Stomach smooth muscle (tissue), 2 donors: ENCODE results near the gene APOL2.
A peak's percentile ranks its signal among the peaks of the same experiment; 100 is the strongest.

Source experiments
- H3K27ac ChIP-seq: one replicate; pipeline ENCODE4 v1.7.0; 2013; ENCODE audit warnings: mild to moderate bottlenecking, low read length, inconsistent platforms
- H3K27me3 ChIP-seq, 2 donors: one replicate each; pipeline ENCODE4 v1.7.0; 2013; ENCODE audit warnings: low read length in 2 of 2; ENCODE audit not compliant: insufficient read depth in 2 of 2, control insufficient read depth in 1 of 2
- H3K36me3 ChIP-seq, 2 donors: one replicate each; pipeline ENCODE4 v1.7.0; 2013; ENCODE audit warnings: low read length in 2 of 2; ENCODE audit not compliant: control insufficient read depth in 2 of 2, insufficient read depth in 2 of 2
- H3K4me1 ChIP-seq: one replicate; pipeline ENCODE4 v1.7.0; 2013; ENCODE audit warnings: low read length; ENCODE audit not compliant: control insufficient read depth, insufficient read depth
- H3K4me3 ChIP-seq, 2 donors: one replicate each; pipeline ENCODE4 v1.7.0; 2013; ENCODE audit warnings: low read length in 2 of 2
- H3K9ac ChIP-seq, 2 donors: one replicate each; pipeline ENCODE4 v1.7.0; 2013; ENCODE audit warnings: low read length in 2 of 2, mild to moderate bottlenecking in 1 of 2
- H3K9me3 ChIP-seq, 2 donors: one replicate each; pipeline ENCODE4 v1.7.0; 2013; ENCODE audit warnings: low read length in 2 of 2; ENCODE audit not compliant: control insufficient read depth in 2 of 2
- donor health status: healthy.
- donor health status: Pancreatic carcinoma.

The APOL2 gene

DNA sequence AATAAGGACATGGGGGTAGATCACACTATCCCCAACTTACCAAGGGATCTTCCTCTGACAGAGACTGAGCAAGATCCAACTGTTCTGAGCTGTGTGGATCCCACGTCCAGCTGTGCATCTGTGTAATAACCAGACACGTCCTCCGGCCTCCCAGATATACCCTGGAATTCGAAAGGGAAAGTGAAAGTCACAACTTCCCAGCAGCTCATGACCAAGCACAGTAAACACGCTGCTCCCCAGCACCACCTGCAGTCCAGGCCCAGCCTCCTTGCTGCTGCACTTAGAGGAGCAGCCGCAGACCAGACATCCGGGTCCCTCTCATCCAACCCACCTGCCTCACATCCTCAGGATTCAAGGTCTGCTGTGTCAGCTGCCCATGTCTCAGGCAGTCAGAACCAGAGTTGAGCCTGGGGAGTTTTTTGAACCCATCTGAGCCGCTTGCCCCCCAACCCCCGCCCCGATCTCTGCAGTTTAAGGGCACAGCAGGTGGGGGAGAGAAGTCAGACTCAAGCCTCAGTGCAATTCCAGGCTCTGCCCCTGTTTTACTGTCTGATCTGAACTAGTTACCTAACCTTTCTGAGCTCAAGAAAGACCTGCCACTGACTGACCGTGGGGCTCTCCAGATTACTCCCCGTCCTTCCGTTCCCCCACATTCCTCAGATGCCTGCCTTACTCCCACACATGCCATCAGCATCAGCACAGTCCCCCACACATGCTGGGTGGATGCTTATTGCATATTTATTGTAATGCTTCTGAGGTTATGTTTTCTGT lies at the start of gene APOL2:
APOL2 (minus strand) TSS at position 127 of the 771 bp plus-strand sequence. CDS start 6,365 bp downstream, outside the sequence.
- H3K9ac ChIP-seq: peak within 1 kb of the TSS; percentile 69 to 91
- H3K9me3 ChIP-seq: no peaks in the 10 kb centered on the region
- H3K4me3 ChIP-seq: peak within 1 kb of the TSS; percentile 78 to 91
- peaks cover 0 to under 1% of the 10 kb centered on the region in 2 donors for H3K36me3 ChIP-seq
- no peaks in the 10 kb centered on the region for H3K27me3 ChIP-seq
- H3K27ac ChIP-seq: peak within 1 kb of the TSS; percentile 86
- peaks cover 57% of the 10 kb centered on the region for H3K4me1 ChIP-seq

- Histone ChIP-seq H3K4me3 (no peak overlapping the region), H3K4me1 (peaks cover 29% of the 10 kb centered on the region), H3K9me3 (no peaks in the 10 kb centered on the region), H3K27me3 (no peaks in the 10 kb centered on the region), H3K27ac (peak overlapping the region; percentile 60), H3K9ac (no peak overlapping the region), H3K36me3 (peaks cover 74 to 78% of the 10 kb centered on the region in 2 donors)
Measured at GRCh38 chr22:36288571-36289405, 49.5 kb upstream of the APOL2 start.

GRCh38 chr22:36287881-36288515 lies 48.7 kb upstream of the APOL2 start:
- peaks cover 72 to 76% of the 10 kb centered on the region in 2 donors for H3K36me3 ChIP-seq
- no peak overlapping the region for H3K4me3 ChIP-seq
- peak overlapping the region; percentile 60 for H3K27ac ChIP-seq
- no peaks in the 10 kb centered on the region for H3K27me3 ChIP-seq
- H3K9me3 ChIP-seq: no peaks in the 10 kb centered on the region
- H3K4me1 ChIP-seq: peaks cover 29% of the 10 kb centered on the region
- no peak overlapping the region for H3K9ac ChIP-seq

GRCh38 chr22:36286096-36286957 lies 47.0 kb upstream of the APOL2 start:
- Histone ChIP-seq H3K36me3 (peaks cover 72 to 73% of the 10 kb centered on the region in 2 donors), H3K4me1 (peaks cover 32% of the 10 kb centered on the region), H3K27ac (peak overlapping the region; percentile 90), H3K9me3 (no peaks in the 10 kb centered on the region), H3K9ac (peak overlapping the region in 1 of 2 donors; percentile 36), H3K27me3 (no peaks in the 10 kb centered on the region), H3K4me3 (no peak overlapping the region)

DNA sequence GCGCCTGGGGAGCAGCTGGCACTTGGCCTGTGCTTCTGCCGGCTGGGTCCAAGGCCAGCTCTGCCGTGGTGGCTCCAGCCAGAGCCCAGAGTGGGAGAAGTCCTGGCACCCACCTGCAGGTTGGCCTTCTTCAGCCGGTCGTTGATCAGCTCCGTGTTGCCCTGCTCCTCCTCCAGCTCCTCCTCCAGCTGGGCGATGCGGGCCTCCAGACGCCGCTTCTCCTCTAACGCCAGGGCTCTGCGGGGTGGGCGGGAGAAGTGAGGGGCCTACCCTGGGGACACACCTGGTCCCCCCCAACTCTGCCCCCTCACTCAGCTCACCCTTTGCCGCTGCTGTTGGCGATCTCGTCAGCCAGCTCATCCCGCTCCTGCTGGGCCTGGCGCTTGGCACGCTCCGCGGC lies 46.2 kb upstream of the APOL2 start:
- peaks cover 32% of the 10 kb centered on the region for H3K4me1 ChIP-seq
- no peak overlapping the region for H3K9ac ChIP-seq
- peaks cover 76 to 77% of the 10 kb centered on the region in 2 donors for H3K36me3 ChIP-seq
- peak overlapping the region; percentile 90 for H3K27ac ChIP-seq
- H3K27me3 ChIP-seq: no peaks in the 10 kb centered on the region
- H3K4me3 ChIP-seq: no peak overlapping the region
- H3K9me3 ChIP-seq: no peaks in the 10 kb centered on the region

- H3K4me1 ChIP-seq: peaks cover 32% of the 10 kb centered on the region
- H3K4me3 ChIP-seq: no peak overlapping the region
- peaks cover 76 to 78% of the 10 kb centered on the region in 2 donors for H3K36me3 ChIP-seq
- no peak overlapping the region for H3K9ac ChIP-seq
- H3K27me3 ChIP-seq: no peaks in the 10 kb centered on the region
- H3K27ac ChIP-seq: peak overlapping the region; percentile 90
- no peaks in the 10 kb centered on the region for H3K9me3 ChIP-seq
Measured at GRCh38 chr22:36285017-36285416, 45.7 kb upstream of the APOL2 start.

DNA sequence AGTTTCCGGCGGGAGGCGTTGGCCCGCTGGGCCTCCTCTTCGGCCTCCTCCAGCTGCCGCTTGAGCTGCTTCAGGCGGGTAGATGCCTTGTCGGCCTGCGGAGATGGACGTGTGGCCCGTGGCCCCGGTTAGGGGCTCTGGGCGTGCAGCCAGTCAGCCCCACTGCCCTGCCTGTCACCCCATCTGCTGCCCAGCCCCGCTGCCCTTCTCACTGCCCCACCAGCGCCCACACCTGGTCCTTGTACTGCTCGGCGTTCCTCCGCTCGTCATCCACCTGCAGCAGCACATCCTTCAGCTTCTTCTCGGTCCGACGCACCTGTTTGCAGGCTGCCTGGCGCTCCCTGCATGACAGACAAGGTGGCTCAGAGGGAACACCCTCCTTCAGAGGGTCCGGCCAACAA lies 44.8 kb upstream of the APOL2 start:
- Histone ChIP-seq H3K27ac (peak overlapping the region; percentile 90), H3K9me3 (no peaks in the 10 kb centered on the region), H3K4me1 (peaks cover 25% of the 10 kb centered on the region), H3K27me3 (no peaks in the 10 kb centered on the region), H3K4me3 (no peak overlapping the region), H3K9ac (no peak overlapping the region), H3K36me3 (peaks cover 70 to 71% of the 10 kb centered on the region in 2 donors)

GRCh38 chr22:36282328-36282831 lies 43.1 kb upstream of the APOL2 start:
- H3K36me3 ChIP-seq: peaks cover 55 to 58% of the 10 kb centered on the region in 2 donors

GRCh38 chr22:36281781-36282327 lies 42.5 kb upstream of the APOL2 start:
- Histone ChIP-seq H3K9ac (no peak overlapping the region), H3K27me3 (no peaks in the 10 kb centered on the region), H3K9me3 (no peaks in the 10 kb centered on the region), H3K36me3 (peaks cover 50 to 55% of the 10 kb centered on the region in 2 donors), H3K4me3 (no peak overlapping the region), H3K27ac (peak overlapping the region; percentile 41), H3K4me1 (peaks cover 30% of the 10 kb centered on the region)

More at GRCh38 chr22:36282328-36282831, 43.1 kb upstream of the APOL2 start:
- Histone ChIP-seq H3K4me1 (peaks cover 29% of the 10 kb centered on the region), H3K27ac (peak overlapping the region; percentile 41), H3K27me3 (no peaks in the 10 kb centered on the region), H3K9ac (no peak overlapping the region), H3K4me3 (no peak overlapping the region), H3K9me3 (no peaks in the 10 kb centered on the region)
